ENCODE measurements around the gene TMEM150B.

DNA sequence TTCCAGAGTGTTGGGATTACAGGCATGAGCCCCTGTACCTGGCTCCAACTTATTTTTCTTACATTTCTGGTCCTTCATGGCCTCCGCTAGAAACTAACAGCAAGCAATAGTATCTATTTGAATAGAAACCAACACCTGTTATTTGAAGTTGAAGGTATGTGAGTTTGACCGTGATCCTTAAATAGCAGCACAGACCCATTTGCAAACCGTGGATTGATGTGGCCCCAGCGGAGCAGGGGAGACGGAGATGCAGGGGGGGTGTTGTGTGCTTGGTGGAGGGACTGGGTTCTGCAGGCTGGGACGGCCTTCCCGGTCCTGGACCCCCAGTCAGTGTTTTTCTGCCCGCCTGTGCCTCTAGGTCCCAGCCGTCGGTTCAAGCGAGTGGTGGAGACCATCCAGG, 16.9 kb downstream of the TMEM150B start:
- TF ChIP-seq, protein P1, sequence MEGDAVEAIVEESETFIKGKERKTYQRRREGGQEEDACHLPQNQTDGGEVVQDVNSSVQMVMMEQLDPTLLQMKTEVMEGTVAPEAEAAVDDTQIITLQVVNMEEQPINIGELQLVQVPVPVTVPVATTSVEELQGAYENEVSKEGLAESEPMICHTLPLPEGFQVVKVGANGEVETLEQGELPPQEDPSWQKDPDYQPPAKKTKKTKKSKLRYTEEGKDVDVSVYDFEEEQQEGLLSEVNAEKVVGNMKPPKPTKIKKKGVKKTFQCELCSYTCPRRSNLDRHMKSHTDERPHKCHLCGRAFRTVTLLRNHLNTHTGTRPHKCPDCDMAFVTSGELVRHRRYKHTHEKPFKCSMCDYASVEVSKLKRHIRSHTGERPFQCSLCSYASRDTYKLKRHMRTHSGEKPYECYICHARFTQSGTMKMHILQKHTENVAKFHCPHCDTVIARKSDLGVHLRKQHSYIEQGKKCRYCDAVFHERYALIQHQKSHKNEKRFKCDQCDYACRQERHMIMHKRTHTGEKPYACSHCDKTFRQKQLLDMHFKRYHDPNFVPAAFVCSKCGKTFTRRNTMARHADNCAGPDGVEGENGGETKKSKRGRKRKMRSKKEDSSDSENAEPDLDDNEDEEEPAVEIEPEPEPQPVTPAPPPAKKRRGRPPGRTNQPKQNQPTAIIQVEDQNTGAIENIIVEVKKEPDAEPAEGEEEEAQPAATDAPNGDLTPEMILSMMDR (conservative IDR thresholded peaks at IDR 0.05): no peak
- TF ChIP-seq EZH2 (IDR thresholded peaks at IDR 0.05; ENCODE audit: low read depth): no peak

Data from PC-9 (cell line).